HepG2 (cell line): ENCODE data around the gene APH1B. TPM values are rescaled to one million over a fixed set of nuclear protein-coding genes. Genes with fewer than 3 reads are reported as not detected.

ENCODE experiments used
- ATAC-seq: fragments of 200-7000 bp; cut with Tn5 transposase; 3 replicates; pipeline ENCODE4 v1.9.1; 2020; ENCODE audit warnings: mild to moderate bottlenecking, moderate library complexity
- BruUV-seq: library from RNA; stranded (reverse); fragments of 400-500 nt; replicated peaks from 2 replicates; lab custom pipeline; 2021; lab: Mats Ljungman, UMichigan
- CTCF ChIA-PET: fragments of 300-600 bp; formaldehyde crosslinking; extraction: SDS; loops from one replicate; lab custom pipeline; 2021; ENCODE audit warnings: low total read pairs, inconsistent platforms, low intra/inter-chr PET ratio; lab: Yijun Ruan, JAX
- POLR2A ChIA-PET: fragments of 350-600 bp; sonication (Branson Sonifier 250); formaldehyde crosslinking; loops from one replicate; lab custom pipeline; 2020; ENCODE audit warnings: antibody characterized with exemption, inconsistent platforms; lab: Yijun Ruan, JAX
- DNase-seq: peaks from one replicate; pipeline ENCODE4 v3.0.0-alpha.2; 2015; ENCODE audit warnings: low spot score
- FAIRE-seq: peaks from 3 replicates; lab custom pipeline; 2011; peaks lifted over from hg19 to GRCh38; lab: Jason Lieb, UNC
- H2AFZ ChIP-seq: one replicate; pipeline ENCODE4 v1.6.1; 2011; ENCODE audit warnings: low read length, inconsistent platforms
- H3K27ac ChIP-seq: fragments of 300-600 bp; 3 replicates; pipeline ENCODE4 v1.8.0; 2011; ENCODE audit warnings: mixed run types, mild to moderate bottlenecking, mixed read lengths, low read length, inconsistent platforms; ENCODE audit not compliant: insufficient read depth; ENCODE audit errors: extremely low read length
- H3K27me3 ChIP-seq, 2 experiments: fragments of 200-600 bp in 1 of 2; 2 replicates in 1 of 2; 3 replicates in 1 of 2; pipeline versions ENCODE4 v1.6.0 to v1.8.0; 2011; ENCODE audit warnings: low read length in 2 of 2, mild to moderate bottlenecking in 2 of 2, moderate library complexity in 2 of 2, inconsistent platforms in 1 of 2; ENCODE audit not compliant: insufficient read depth in 2 of 2, control insufficient read depth in 1 of 2
- H3K36me3 ChIP-seq, 2 experiments: fragments of 200-600 bp in 1 of 2; replicated peaks in 1 of 2; 2 replicates in 1 of 2; 3 replicates in 1 of 2; pipeline versions ENCODE4 v1.5.1 to v1.8.0; 2011; ENCODE audit warnings: low read length in 2 of 2, inconsistent platforms in 1 of 2; ENCODE audit not compliant: insufficient read depth in 2 of 2, control insufficient read depth in 1 of 2
- H3K4me1 ChIP-seq: 2 replicates; pipeline ENCODE4 v1.5.1; 2012; ENCODE audit warnings: low read length, inconsistent platforms; ENCODE audit not compliant: insufficient read depth
- H3K4me2 ChIP-seq: 2 replicates; pipeline ENCODE4 v1.6.0; 2011; ENCODE audit warnings: low read depth, low read length, inconsistent platforms
- H3K4me3 ChIP-seq, 3 experiments: fragments of 200-600 bp in 1 of 3; sonication (generic), shearing (Covaris generic) in 1 of 3; replicated peaks in 1 of 3; 2 replicates each; pipeline ENCODE4 v1.5.1; 2011 to 2016; ENCODE audit warnings: low read length in 3 of 3, inconsistent platforms in 2 of 3, low read depth in 2 of 3, mild to moderate bottlenecking in 2 of 3, control low read depth in 1 of 3, mixed read lengths in 1 of 3; ENCODE audit not compliant: insufficient read depth in 1 of 3
- H3K79me2 ChIP-seq: one replicate; pipeline ENCODE4 v1.6.1; 2011; ENCODE audit warnings: low read length, inconsistent platforms; ENCODE audit not compliant: insufficient read depth
- H3K9ac ChIP-seq: 2 replicates; pipeline ENCODE4 v1.6.0; 2011; ENCODE audit warnings: mild to moderate bottlenecking, low read depth, low read length, inconsistent platforms; ENCODE audit not compliant: insufficient read depth
- H3K9me3 ChIP-seq: 2 replicates; pipeline ENCODE4 v1.5.1; 2012; ENCODE audit warnings: mild to moderate bottlenecking, low read length
- H4K20me1 ChIP-seq: 2 replicates; pipeline ENCODE4 v1.6.0; 2011; ENCODE audit warnings: inconsistent platforms, mild to moderate bottlenecking, low read length, moderate library complexity; ENCODE audit not compliant: insufficient read depth
- ARID4A ChIP-seq: sonication (generic); formaldehyde crosslinking; IDR thresholded peaks from 2 replicates; pipeline ENCODE4 v1.5.0; 2020; ENCODE audit warnings: mild to moderate bottlenecking, missing genetic modification reagents, borderline replicate concordance
- ATF4 ChIP-seq, 2 experiments: fragments of 450-650 bp in 1 of 2; sonication (generic) in 1 of 2; formaldehyde crosslinking; IDR thresholded peaks; 2 replicates each; pipeline versions ENCODE4 v1.5.0 to v1.8.0; 2020 to 2022; ENCODE audit warnings: mild to moderate bottlenecking in 1 of 2, missing genetic modification reagents in 1 of 2
- CAMTA2 ChIP-seq: sonication (generic); formaldehyde crosslinking; IDR thresholded peaks from 2 replicates; pipeline ENCODE4 v1.4.0; 2020; ENCODE audit warnings: mild to moderate bottlenecking, missing genetic modification reagents, borderline replicate concordance
- HDAC2 ChIP-seq: sonication (generic); formaldehyde crosslinking; IDR thresholded peaks from 2 replicates; pipeline ENCODE4 v1.4.0; 2020; ENCODE audit warnings: missing genetic modification reagents
- MIER2 ChIP-seq: IDR thresholded peaks from 2 replicates; pipeline ENCODE4 v1.6.1; 2016; ENCODE audit warnings: missing biosample characterization, missing genetic modification reagents
- NPAS2 ChIP-seq: sonication (generic); formaldehyde crosslinking; IDR thresholded peaks from 2 replicates; pipeline ENCODE4 v1.8.0; 2022; ENCODE audit warnings: mild to moderate bottlenecking, missing genetic modification reagents, borderline replicate concordance
- SETDB1 ChIP-seq: sonication (generic); formaldehyde crosslinking; IDR thresholded peaks from 2 replicates; pipeline ENCODE4 v1.5.1; 2020; ENCODE audit warnings: missing genetic modification reagents, mild to moderate bottlenecking, borderline replicate concordance
- YEATS2 ChIP-seq: sonication (generic); formaldehyde crosslinking; IDR thresholded peaks from 2 replicates; pipeline ENCODE4 v1.4.0; 2020; ENCODE audit warnings: missing genetic modification reagents, borderline replicate concordance
- ZNF264 ChIP-seq: sonication (generic); formaldehyde crosslinking; IDR thresholded peaks from 2 replicates; pipeline ENCODE4 v1.4.0; 2020; ENCODE audit warnings: missing genetic modification reagents
- ZNF558 ChIP-seq: sonication (generic); formaldehyde crosslinking; IDR thresholded peaks from 2 replicates; pipeline ENCODE4 v1.9.0; 2022; ENCODE audit warnings: mild to moderate bottlenecking, missing genetic modification reagents, borderline replicate concordance
- ZSCAN21 ChIP-seq: sonication (generic); formaldehyde crosslinking; IDR thresholded peaks from 2 replicates; pipeline ENCODE4 v1.8.0; 2022; ENCODE audit warnings: mild to moderate bottlenecking, missing genetic modification reagents, moderate library complexity, borderline replicate concordance
- WGBS: methylation state at CpG from one replicate; pipeline ENCODE4 v1.1.6; 2017; ENCODE audit warnings: low lambda C conversion rate; 5-methylcytosine and 5-hydroxymethylcytosine counted together
- in situ Hi-C: cut with HindIII; loops from 2 replicates; pipeline ENCODE4 v1.10.0; 2017; ENCODE audit warnings: low pct_unique_long_range_greater_than_20kb; ENCODE audit not compliant: extremely low pct_ligation_motif_present
- intact Hi-C: fragments of 100-400 bp; cut with micrococcal nuclease; formaldehyde crosslinking; loops from one replicate; pipeline ENCODE4 v1.10.0; 2022; ENCODE audit not compliant: unreplicated experiment
- polyA plus RNA-seq, 8 experiments: library from polyadenylated mRNA; depleted of rRNA in 3 of 8; stranded (reverse) in 7 of 8; unstranded in 1 of 8; fragments of >200 nt; fragmentation: Illumina TruSeq in 4 of 8; extraction: Trizol in 4 of 8; gene quantifications; 2 replicates each; pipeline versions ENCODE4 v1.2.1 to v1.2.3, GENCODE V29; 2011 to 2016; ENCODE audit warnings: low read depth in 4 of 8, missing spikeins in 1 of 8, mixed read lengths in 1 of 8; ENCODE audit not compliant: insufficient read depth in 1 of 8
- total RNA-seq, 5 experiments: library from RNA; depleted of rRNA; stranded (reverse); fragments of >200 nt; fragmentation: Illumina TruSeq; extraction: Trizol; gene quantifications; 2 replicates each; pipeline ENCODE4 v1.2.3, GENCODE V29; 2016; ENCODE audit warnings: low read depth in 1 of 5

Gene APH1B
- total and polyA plus RNA-seq, 2 of the 13 experiments (the other 11 are each of a cell fraction or from before 2014, with no cell fraction given): 0.45 to 1.00 TPM

DNA sequence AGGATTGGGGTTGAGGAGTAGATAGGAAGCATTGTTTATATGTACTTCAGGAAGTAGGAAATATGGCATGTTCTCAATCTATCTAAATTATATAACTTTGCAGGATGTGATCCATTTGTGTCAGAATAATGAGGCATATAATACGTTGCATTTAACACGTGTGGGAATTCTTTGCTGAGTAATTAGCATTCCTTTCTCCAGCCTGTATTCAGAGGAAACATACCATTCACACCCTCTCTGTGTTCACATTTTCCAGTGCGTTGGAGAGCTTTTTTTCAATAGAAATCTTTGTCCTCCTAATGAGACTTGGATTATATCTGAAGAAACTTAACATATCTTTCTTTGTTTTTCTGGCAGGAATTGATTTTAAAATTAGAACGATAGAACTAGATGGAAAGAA, 33.0 kb upstream of the APH1B start:
- Histone ChIP-seq H2AFZ (no peak overlapping the region), H3K9me3 (no peaks in the 10 kb centered on the region), H3K36me3 (0 out of 5 replicates have a peak, but pooled peaks cover 0 to 3% of the 10 kb centered on the region in 2 experiments), H3K9ac (no peak overlapping the region), H3K79me2 (no peaks in the 10 kb centered on the region), H3K4me2 (no peak overlapping the region), H3K4me3 (no peak overlapping the region), H3K27ac (no peak overlapping the region), H4K20me1 (no peaks in the 10 kb centered on the region), H3K27me3 (no peaks in the 10 kb centered on the region), H3K4me1 (peaks cover 10% of the 10 kb centered on the region)
- no peak for ATAC-seq
- 91% methylated on average over 4 of the region's 4 CpGs for WGBS
- BruUV-seq: no TSS peak
- TF ChIP-seq ATF4 (CRISPR knock-in tag; IDR thresholded peaks at IDR 0.05) (no peak), SETDB1 (no peak), YEATS2 (CRISPR knock-in tag) (no peak), ZNF264 (no peak), NPAS2 (CRISPR knock-in tag) (no peak), ZNF558 (no peak)
- ChIA-PET POLR2A (no interaction called here), CTCF (no interaction called here)
- FAIRE-seq: no peak
- intact Hi-C loops: no loop called here
- in situ Hi-C loops: no loop called here
- no peak for DNase-seq

GRCh38 chr15:63244976-63245645, 32.3 kb upstream of the APH1B start:
- 95% methylated on average over 5 of the region's 5 CpGs for WGBS
- intact Hi-C loops: no loop called here
- H3K27me3 ChIP-seq: no peaks in the 10 kb centered on the region
- no peaks in the 10 kb centered on the region for H3K9me3 ChIP-seq
- peaks cover 10% of the 10 kb centered on the region for H3K4me1 ChIP-seq
- FAIRE-seq (no peak), DNase-seq (no peak), ATAC-seq (no peak)
- 0 out of 5 replicates have a peak, but pooled peaks cover 0 to 3% of the 10 kb centered on the region in 2 experiments for H3K36me3 ChIP-seq
- H3K27ac ChIP-seq: no peak overlapping the region
- H3K79me2 ChIP-seq: no peaks in the 10 kb centered on the region
- in situ Hi-C loops: no loop called here
- no peak overlapping the region for H2AFZ ChIP-seq
- no peak overlapping the region for H3K4me3 ChIP-seq
- H3K9ac ChIP-seq: no peak overlapping the region
- no TSS peak for BruUV-seq
- H3K4me2 ChIP-seq: no peak overlapping the region
- no peaks in the 10 kb centered on the region for H4K20me1 ChIP-seq
- POLR2A ChIA-PET: no interaction called here
- CTCF ChIA-PET: no interaction called here
- TF ChIP-seq ARID4A (CRISPR knock-in tag) (no peak), HDAC2 (CRISPR knock-in tag) (no peak), ZSCAN21 (CRISPR knock-in tag) (no peak), MIER2 (CRISPR knock-in tag) (no peak), CAMTA2 (CRISPR knock-in tag) (no peak)
